Head of caudate nucleus (tissue), 42 donors: ENCODE results near the gene NTRK2.

Source experiments
- DNase-seq, 42 donors: peaks; one replicate each; pipeline versions ENCODE4 v3.0.0 to v3.0.0-alpha.2; 2020 to 2021; ENCODE audit warnings: mixed read lengths in 7 of 42
- intact Hi-C: fragments of 100-400 bp; cut with DNase I; formaldehyde crosslinking; loops from one replicate; pipeline ENCODE4 v1.15.0; 2022

Gene NTRK2

DNA sequence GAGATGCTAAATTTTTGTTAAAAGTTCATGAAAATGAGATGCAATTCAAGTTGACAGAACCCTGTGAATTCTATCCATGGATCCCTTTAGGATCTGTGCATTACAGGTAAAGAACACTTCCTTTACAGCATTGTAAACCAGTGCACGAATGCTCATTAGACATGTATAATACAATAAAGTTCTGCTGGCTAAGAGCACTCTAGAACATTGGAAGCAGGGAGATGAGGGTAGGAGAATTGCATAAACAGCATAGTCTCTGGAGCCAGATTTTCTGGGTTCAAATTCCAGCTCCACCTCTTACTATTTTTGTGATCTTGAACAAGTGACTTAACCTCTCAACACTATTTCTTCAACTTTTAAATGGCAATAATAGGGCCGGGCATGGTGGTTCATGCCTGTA lies 300.2 kb downstream of the NTRK2 start:
- intact Hi-C loops: no loop called here
- no peak for DNase-seq

DNA sequence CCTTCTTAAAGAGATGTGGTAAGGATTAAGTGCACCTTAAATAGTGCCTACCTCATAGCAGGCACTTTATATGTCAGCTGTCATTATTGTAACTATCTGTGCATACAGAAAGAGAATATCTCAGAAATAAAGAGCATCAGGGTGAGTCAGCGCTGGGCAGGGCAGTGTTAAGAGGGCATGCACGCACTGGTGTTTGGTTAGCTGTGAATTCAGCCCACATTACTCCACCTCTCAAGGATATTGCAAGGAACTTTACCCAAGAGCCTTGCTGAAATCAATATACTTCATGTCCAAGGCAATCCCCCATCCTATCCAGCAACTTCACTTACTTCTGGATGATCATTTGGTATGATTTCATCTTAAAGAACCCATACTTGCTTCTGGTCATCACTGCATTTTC lies 300.9 kb downstream of the NTRK2 start:
- intact Hi-C loops: no loop called here
- DNase-seq: no peak

DNA sequence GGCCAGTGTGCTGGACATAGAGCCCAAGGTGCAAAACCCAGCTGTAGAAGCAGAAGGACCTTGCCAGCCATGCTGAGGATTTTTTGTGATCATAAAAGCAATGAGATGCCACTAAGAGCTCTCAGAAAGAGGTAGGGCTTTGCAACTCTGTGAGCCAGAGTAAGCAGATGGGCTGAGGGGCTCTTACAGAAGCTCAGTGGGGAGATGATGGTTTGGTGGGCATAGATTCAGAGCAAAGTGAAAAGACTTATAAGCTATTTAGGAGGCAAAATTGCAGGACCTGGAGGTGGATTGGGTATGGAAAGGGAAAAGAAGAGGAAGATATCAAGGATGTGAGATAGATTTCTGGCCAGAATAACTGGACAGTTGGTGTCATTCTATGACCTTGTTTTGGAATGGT lies 302.0 kb downstream of the NTRK2 start:
- intact Hi-C loops: no loop called here
- DNase-seq: no peak

DNA sequence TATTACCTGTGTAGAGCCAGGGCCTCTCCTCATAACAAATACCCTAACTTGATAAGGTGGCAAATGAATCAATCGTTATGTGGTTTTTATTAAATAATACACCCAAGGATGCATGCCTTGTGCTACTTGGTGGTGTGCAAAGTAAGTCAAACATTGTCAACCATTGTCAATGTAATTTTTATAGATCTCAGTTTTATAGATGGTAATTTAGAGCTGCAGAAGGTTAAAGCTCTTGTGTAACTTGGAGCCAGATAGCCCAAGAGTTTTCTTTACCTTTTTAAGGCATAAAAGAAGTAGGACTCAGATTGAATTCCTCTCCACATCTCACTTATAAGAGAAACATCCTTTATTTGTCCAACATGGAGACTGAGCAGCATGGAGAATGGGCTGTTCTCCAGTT lies 304.7 kb downstream of the NTRK2 start:
- intact Hi-C loops: no loop called here
- no peak for DNase-seq

DNA sequence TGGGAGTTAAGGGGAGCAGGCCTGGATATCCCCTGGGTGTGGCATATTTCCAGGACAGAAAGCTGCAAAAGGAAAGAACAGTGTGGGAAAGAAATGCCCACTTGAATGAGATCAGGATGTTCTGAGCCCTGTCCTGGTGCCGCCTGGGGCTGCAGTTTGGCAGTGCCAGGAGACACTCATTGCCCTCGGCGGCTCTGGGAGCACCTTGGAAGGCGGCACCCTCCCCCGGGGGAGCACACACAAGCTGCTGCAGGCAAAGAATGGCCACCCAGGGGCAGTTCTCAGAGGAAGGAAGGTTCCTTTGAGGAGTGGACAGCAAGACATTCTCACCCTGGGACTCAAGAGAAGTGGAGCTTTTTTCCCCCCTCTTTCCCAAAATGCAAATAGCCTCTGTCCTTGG lies 305.3 kb downstream of the NTRK2 start:
- intact Hi-C loops: no loop called here

DNA sequence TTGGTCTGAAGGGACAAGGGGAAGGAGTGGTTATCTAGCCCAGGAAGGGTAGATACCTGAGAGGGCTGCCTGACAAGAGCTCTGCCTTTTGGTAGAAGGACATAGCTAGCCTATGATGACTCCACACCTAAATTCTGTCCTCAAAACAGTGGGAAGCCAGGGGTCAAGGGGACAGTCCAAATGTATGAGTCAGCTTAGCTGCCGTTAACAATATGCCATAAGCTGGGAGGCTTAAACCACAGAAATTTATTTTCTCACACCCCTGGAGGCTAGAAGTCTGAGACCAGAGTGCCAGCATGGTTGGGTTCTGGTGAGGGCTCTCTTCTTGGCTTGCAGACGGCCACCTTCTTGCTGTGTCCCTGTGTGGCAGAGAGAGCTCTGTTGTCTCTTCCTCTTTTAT lies 306.4 kb downstream of the NTRK2 start:
- intact Hi-C loops: no loop called here
- DNase-seq: no peak

More for the DNA sequence above, 305.3 kb downstream of the NTRK2 start:
- DNase-seq: peak in 22 of 42 donors; percentile 25 to 74 (median 58)

DNA sequence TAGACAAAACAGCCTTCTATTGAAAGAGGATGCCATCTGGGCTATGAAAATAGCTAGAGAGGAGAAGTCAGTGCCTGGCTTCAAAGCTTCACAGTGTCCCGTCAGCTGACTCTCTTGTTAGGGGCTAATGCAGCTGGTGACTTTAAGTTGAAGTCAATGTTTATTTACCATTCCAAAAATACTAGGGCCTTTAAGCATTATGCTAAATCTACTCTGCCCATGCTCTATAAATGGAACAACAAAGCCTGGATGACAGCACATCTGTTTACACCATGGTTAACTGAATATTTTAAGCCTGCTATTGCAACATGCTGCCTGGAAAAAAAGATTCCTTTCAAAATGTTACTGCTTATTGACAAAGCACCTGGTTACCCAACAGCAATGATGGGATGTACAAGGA lies 309.1 kb downstream of the NTRK2 start:
- DNase-seq: no peak
- intact Hi-C loops: no loop called here

DNA sequence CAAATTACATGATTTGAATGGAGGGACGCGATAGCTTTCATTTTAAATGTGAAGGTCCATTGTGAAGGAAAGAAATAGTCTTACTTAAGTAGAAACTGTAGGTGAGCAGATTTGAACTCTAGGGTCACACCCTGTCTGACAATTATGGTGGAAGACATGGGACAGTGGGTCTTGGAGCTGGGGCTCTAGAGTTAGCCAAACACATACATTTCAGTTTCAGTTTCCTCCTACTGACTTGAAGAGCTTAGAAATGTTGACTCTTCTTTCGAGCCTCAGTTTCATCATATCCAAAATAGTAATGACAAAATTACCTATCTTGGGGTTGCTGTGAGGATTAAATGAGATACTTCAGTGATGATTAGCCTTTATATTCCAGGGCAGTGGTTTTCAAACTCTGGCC lies 314.2 kb downstream of the NTRK2 start:
- intact Hi-C loops: no loop called here

DNA sequence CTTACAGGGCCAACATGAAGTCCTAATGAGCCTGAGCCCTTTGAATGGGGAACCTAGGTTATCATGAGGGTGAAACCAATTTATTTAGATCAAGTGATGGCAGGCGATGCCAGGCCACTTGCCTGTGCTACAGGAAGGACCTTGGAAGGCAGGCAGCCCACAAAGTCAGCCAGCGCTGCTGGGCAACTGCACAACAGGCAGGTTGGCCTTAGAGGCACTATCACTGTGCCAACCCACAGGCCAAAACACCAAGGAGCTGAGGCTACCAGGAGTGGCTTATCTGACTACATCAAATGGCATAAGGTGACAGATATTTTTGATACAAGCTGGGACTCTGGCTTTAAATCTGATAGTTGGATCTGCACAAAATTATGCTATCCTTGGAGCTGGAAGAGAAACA lies 319.1 kb downstream of the NTRK2 start:
- intact Hi-C loops: no loop called here
- DNase-seq: peak in 7 of 42 donors; percentile 21 to 40 (median 33)

More for the DNA sequence above, 314.2 kb downstream of the NTRK2 start:
- no peak for DNase-seq

DNA sequence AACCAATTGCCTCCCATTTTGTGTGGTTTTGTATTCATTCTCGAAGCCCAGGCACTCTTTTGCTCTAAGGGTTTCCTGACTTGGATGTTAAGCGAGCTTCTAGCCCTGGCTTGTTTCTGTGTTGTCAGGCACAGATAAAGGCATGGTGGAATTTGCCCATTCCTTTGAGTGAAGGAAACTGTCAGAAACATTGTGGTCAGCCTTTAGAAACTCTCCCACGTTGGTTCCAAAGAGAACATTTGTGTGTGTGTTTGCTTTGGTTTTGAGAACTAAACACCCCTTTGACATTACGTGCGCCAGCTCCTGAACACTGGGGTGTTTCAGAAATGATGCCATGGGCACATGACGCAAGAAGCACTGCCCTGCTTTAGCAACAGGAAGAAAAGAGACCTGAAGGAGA lies 320.9 kb downstream of the NTRK2 start:
- intact Hi-C loops: no loop called here
- DNase-seq: peak in 40 of 42 donors; percentile 21 to 84 (median 60)

DNA sequence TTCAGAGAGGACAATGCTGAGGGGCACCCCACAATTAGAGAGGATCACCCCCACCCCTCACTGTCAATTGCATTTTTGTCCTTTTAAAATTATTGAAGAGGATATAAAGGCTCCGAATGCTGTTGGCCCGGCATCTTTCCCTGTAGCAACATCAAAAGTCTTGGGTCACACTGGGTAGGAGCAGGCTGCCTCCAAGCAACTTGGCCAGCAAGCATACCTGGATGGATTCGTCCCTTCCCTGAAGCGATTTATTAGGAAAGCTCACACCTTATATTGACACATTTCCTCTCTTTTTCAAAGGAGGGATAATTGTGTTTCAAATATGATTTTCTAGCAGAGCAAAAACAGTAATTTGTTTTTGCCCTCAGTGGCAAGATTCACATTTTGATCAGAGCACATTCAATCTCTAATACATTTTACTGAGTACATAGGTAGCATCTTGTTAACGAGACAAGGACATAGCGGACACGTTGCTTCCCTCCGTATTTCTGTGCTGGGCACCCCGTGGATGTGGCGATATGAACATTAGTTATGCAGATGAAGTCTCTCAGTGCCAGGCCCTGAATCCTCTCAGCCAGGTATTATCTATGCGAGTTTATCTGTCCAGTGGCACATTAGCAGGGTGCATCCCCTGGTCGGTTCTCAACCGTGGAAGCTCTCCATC lies 321.5 kb downstream of the NTRK2 start:
- DNase-seq: peak in 11 of 42 donors; percentile 19 to 61 (median 40)
- intact Hi-C loops: no loop called here

DNA sequence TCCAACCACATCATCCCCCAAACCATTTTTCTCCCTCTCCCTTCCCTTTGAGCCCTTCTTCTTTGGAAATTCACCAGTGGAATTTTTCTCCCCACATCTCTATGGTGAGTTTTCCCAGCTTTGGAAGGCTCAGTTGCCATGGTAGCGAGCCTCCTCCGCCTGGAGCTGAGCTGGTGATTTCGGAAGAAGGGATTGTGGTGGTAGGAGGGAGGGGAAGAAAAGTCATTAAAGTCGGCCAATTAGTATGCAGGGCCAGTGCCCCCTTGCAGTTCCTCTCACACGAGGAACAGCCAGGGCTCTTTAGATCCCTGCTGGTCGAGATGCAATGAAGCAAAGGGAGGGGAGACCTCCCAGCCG lies 322.0 kb downstream of the NTRK2 start:
- intact Hi-C loops: no loop called here

DNA sequence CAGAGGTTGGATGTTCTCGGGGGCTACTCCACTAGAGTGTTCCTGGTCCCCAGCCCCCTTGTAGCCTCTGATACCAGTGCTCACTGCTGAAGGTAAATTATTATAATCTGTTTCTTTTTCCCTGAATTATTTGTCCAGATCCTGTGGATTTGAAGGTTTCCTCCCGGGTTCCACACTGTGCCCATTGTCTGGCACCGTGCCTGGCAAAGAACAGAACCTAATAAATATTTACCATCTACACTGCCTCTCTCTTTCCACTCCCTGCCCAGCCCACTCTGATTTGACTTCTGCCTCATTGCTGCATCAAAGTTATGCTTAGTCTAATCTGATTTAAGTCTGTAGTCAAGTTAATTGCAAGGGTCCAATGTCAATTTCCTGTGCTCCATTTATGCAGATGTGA lies 322.9 kb downstream of the NTRK2 start:
- intact Hi-C loops: no loop called here
- peak in 2 of 42 donors; percentile 9 to 59 for DNase-seq

More for the DNA sequence above, 322.0 kb downstream of the NTRK2 start:
- DNase-seq: peak; percentile 41 to 91 (median 76)

DNA sequence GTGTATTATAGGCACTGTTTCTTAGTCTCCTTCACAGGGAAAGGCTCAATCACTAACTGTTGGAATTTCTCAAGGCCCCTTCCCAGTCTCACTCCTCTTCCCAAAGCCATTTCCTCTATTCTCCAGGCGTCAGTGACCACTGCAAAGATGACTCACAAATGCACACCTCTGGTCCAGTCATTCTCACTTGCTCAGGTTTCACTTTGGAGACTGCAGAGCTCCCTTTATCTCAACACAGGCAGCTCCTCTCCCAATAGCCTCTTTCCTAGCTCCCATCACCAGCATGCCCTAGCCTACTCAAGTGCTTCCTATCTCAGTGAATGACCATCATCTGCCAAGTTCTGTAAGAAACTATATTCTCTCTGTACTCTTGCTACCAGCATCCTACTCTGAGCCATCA lies 323.6 kb downstream of the NTRK2 start:
- DNase-seq: peak in 1 of 42 donors; percentile 34
- intact Hi-C loops: no loop called here

DNA sequence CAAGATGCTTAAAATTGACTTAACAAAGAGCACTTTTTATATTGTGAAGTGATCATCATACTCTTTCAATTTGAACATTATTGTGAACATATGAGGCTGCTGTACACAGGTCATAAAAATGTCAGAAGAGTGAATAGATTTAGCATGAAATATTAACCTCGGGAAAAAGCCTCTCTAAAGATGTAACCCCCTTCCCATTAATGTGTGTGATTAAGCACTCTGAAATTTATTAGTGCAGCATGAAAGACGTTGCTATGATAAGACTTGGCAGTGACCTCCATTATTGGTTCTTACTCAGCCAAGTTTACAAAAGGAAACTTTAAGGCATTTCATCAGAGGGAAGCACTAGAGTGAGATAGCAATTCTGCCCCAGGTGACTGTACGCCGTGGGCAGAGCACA lies 326.5 kb downstream of the NTRK2 start:
- DNase-seq: no peak
- intact Hi-C loops: no loop called here

DNA sequence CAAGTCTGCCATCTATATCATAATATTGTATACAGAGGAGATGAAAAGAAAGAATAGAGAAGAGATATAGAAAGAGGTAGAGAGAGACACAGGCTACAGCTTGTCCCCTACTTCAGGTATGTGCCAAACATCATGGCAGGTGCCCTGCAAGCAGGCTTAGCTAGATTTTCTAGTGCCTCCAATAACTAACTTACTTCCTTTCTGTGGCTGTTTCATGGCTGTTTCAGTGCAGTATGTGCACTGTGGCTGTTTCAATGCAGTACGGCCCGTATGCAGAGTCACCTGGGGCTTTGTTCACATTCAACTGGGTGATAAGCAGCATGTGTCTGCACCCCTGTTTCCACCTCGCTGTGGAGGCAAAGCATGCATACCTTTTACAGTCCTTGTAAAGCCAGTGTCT lies 327.2 kb downstream of the NTRK2 start:
- peak in 1 of 42 donors; percentile 37 for DNase-seq
- intact Hi-C loops: no loop called here

DNA sequence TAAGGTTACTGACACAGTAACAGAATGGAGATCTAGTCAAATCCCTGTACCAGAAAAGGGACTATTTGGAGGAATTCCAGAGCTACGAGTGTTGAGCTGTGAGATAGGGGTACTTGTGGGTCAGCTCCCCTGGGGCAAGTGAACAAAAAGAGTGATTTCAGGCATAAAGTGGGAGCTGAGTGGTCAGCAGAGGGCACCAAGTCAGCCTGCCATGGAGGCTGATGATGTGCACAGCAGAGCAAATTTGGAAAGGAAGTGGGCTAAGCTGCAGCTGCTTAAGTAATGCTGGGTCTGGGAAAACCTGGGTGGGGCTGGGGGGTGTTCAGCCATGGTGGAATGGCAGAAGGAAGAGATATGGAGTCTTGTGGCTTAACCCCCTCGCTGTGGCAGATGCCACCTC lies 327.9 kb downstream of the NTRK2 start:
- DNase-seq: peak in 14 of 42 donors; percentile 4 to 73 (median 43)
- intact Hi-C loops: no loop called here

DNA sequence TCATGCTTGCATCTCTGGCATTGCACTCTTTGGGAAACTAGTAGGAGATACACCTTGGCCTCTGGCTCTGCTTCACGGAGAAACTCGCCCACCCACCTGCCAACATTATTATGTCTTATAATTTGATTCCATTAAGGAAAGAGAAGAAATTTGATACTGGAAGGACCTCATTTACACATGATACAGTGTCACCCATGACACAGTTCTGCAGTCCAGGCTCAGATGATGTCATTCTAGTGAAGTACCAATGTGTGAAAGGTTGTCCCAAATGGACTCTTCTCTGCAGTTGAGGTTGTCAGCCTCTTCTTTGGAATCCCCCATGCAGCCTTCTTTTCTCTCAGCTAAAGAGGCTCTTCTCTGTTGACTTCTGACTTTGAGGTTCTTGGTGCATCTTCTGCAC lies 329.1 kb downstream of the NTRK2 start:
- intact Hi-C loops: no loop called here
- DNase-seq: peak in 1 of 42 donors; percentile 18

DNA sequence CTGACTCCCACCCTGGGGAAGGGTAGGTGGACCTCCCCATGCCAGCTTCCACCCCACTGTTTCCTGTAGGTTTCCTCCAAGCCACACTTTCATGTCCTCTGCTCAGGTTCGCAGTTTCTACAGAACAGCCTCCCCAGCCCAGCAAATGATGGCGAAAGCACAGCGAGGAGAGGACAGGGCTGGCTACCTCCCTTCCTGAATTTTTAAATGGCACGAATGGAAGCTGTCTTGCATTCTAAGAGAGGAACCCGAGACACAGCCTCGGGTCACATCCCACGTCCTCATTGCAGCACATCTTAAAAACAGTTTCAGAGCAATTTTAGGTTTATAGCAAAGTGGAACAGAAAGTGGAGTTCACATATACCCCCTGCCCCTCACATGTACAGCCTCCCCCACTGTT lies 330.3 kb downstream of the NTRK2 start:
- intact Hi-C loops: no loop called here
- peak in 1 of 42 donors; percentile 5 for DNase-seq

DNA sequence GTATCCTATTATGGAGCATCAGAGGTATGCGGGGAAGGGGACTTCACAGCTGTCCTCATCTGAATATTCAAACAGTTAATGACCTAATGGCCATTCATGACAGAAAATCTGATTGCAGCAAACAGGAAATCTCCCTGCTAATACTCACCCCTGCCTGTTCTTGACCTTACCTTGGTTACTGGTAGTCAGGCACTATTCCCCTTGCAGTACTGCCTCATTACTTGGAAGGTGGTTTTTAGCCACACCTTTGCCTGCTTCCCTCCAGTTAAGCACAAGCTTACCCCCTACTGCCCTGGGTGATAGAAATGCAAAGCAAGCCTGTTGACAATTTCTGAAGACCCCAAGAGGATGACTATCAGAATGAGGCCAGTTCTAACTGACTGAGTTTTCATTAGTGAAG lies 332.4 kb downstream of the NTRK2 start:
- DNase-seq: no peak
- intact Hi-C loops: no loop called here

DNA sequence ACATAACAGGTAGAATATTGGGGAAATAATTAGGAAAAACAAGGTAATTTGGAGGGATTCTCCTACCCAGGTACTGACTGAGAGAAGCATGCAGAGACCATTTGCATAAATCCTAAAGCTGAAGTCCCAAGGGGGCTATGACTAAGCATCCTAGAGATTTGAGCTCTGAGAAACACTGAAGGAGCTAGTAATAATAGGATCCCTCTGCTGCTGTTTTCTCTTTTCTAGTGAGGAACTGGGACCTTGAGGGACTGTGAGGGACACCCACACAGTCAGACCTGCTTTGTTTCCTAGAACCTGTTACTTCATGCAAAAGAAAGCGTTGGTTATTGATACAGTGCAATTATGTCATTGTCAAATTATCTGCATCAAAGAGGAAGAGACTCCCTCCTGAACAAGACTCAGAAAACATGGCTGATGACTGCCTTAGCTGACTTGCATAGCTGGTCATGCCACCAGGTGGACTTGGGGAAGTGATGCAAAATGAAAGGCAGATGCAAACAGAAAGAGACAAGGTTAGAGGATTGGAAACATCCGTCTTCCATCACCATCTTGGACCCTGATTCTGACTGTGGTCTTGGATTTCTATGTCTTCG lies 335.4 kb downstream of the NTRK2 start:
- no peak for DNase-seq
- intact Hi-C loops: no loop called here
